Ishikawa (cell line): ENCODE results near the gene SNED1.

ENCODE experiments used
- CEBPB ChIP-seq: IDR thresholded peaks from 2 replicates; pipeline ENCODE4 v1.6.1; 2012
- CREB1 ChIP-seq: IDR thresholded peaks from 2 replicates; pipeline ENCODE4 v1.6.1; 2012; ENCODE audit warnings: low read depth
- EGR1 ChIP-seq: IDR thresholded peaks from 2 replicates; pipeline ENCODE4 v1.6.1; 2012
- EP300 ChIP-seq: IDR thresholded peaks from 2 replicates; pipeline ENCODE4 v1.6.1; 2012; ENCODE audit warnings: borderline replicate concordance
- FOXM1 ChIP-seq: IDR thresholded peaks from 2 replicates; pipeline ENCODE4 v1.6.1; 2012; ENCODE audit warnings: low read depth, borderline replicate concordance
- NFIC ChIP-seq: IDR thresholded peaks from 2 replicates; pipeline ENCODE4 v1.6.1; 2012
- RAD21 ChIP-seq: IDR thresholded peaks from 2 replicates; pipeline ENCODE4 v1.6.1; 2012; ENCODE audit warnings: low read depth
- REST ChIP-seq: IDR thresholded peaks from 2 replicates; pipeline ENCODE4 v1.6.1; 2012; ENCODE audit warnings: low read depth, mild to moderate bottlenecking
- TAF1 ChIP-seq: IDR thresholded peaks from 2 replicates; pipeline ENCODE4 v1.6.1; 2012; ENCODE audit warnings: low read depth, mild to moderate bottlenecking
- TCF12 ChIP-seq: IDR thresholded peaks from 2 replicates; pipeline ENCODE4 v1.6.1; 2012; ENCODE audit warnings: low read depth
- TEAD4 ChIP-seq: IDR thresholded peaks from 2 replicates; pipeline ENCODE4 v1.6.1; 2012
- YY1 ChIP-seq: IDR thresholded peaks from 2 replicates; pipeline ENCODE4 v1.6.1; 2012; ENCODE audit warnings: low read depth
- ZBTB7A ChIP-seq: IDR thresholded peaks from 2 replicates; pipeline ENCODE4 v1.6.1; 2012; ENCODE audit warnings: low read depth
- TF ChIP-seq, protein P1 (sequence below): IDR thresholded peaks from 2 replicates; pipeline ENCODE4 v1.6.1; 2012
- TF ChIP-seq, protein P2 (sequence below): IDR thresholded peaks from 2 replicates; pipeline ENCODE4 v1.6.1; 2012

SNED1 gene

GRCh38 chr2:241107031-241107783 lies 108.8 kb downstream of the SNED1 start:
- no peak for TF ChIP-seq REST
- TF ChIP-seq CEBPB, result no peak
- no peak for TF ChIP-seq NFIC
- no peak for TF ChIP-seq YY1

DNA sequence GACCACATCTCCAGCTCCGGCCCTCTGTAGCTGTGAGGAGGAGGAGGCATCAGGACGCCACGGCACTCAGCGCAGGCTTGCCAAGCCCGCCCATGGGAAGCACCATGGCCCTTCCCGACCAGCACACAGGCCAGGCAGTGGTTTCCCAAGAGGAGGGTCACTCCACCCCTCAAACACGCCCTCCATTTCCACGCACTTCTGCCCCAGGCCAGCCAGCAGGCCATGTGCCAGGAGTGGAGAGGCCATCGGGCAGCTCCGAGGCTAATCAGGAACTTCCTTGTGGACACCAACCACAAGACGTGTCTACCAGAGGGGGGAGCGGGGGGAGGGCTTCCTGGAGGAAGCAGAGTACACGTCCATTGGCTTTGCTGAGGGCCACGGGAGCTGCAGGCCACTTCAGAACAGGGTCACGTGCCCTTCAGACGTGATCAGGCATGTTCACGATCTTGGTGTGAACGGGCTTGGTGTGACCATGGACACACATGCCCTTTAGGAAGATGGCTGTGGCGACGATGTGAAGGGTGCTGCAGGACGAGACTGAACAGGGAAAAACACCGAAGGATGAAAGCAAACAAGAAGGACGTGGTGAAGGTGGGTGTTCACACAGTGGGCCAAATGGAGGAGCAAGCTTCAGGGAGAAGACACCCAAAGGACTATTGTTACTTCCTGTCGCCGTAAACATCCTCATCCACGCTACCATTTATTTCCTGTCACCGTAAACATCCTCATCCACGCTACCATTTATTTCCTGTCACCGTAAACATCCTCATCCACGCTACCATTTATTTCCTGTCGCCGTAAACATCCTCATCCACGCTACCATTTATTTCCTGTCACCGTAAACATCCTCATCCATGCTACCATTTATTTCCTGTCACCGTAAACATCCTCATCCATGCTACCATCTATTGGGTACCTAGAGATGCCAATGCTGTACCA lies 110.1 kb downstream of the SNED1 start:
- no peak for TF ChIP-seq CEBPB
- no peak for TF ChIP-seq EP300
- TF ChIP-seq YY1, result no peak
- TF ChIP-seq, protein P1, sequence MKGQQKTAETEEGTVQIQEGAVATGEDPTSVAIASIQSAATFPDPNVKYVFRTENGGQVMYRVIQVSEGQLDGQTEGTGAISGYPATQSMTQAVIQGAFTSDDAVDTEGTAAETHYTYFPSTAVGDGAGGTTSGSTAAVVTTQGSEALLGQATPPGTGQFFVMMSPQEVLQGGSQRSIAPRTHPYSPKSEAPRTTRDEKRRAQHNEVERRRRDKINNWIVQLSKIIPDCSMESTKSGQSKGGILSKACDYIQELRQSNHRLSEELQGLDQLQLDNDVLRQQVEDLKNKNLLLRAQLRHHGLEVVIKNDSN, result no peak
- TF ChIP-seq RAD21, result no peak
- TF ChIP-seq FOXM1, result no peak
- no peak for TF ChIP-seq TEAD4
- TF ChIP-seq TCF12, result no peak
- TF ChIP-seq CREB1, result no peak
- TF ChIP-seq TAF1, result no peak

- TF ChIP-seq, protein P2, sequence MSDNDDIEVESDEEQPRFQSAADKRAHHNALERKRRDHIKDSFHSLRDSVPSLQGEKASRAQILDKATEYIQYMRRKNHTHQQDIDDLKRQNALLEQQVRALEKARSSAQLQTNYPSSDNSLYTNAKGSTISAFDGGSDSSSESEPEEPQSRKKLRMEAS, result no peak
- TF ChIP-seq REST (no peak), TAF1 (no peak), CREB1 (no peak), CEBPB (no peak), YY1 (no peak)
- TF ChIP-seq, protein P1, result no peak
These were observed 111.0 kb downstream of the SNED1 start for GRCh38 chr2:241109210-241110088.

- no peak for TF ChIP-seq FOXM1
- TF ChIP-seq EP300, result no peak
- TF ChIP-seq CEBPB, result no peak
- no peak for TF ChIP-seq CREB1
- TF ChIP-seq EGR1, result no peak
- no peak for TF ChIP-seq RAD21
- no peak for TF ChIP-seq REST
- TF ChIP-seq, protein P2, result no peak
- TF ChIP-seq, protein P1, result no peak
- no peak for TF ChIP-seq ZBTB7A
- TF ChIP-seq NFIC, result no peak
- no peak for TF ChIP-seq TCF12
- no peak for TF ChIP-seq TEAD4
These were observed 111.7 kb downstream of the SNED1 start for GRCh38 chr2:241110089-241110606.
